Cardiac fibroblast (primary cell): ENCODE measurements around the gene COA1.
A peak's percentile ranks its signal among the peaks of the same experiment; 100 is the strongest.
"Not testable (repeated sequence)": the region's sequence is repeated elsewhere in the genome, so short reads cannot be mapped to it uniquely, and the experiment has no call there.

Source experiments
- DNase-seq, 2 donors: peaks; one replicate each; pipeline versions ENCODE4 v3.0.0 to v3.0.0-alpha.2; 2010; ENCODE audit warnings: low read depth in 2 of 2
- H3K4me3 ChIP-seq, 2 donors: replicated peaks in 1 of 2; 1 replicate in 1 of 2; 2 replicates in 1 of 2; pipeline ENCODE4 v1.5.1; 2011; ENCODE audit warnings: low read depth in 2 of 2, low read length in 2 of 2, mild to moderate bottlenecking in 2 of 2, moderate library complexity in 1 of 2
- CTCF ChIP-seq: IDR thresholded peaks from one replicate; pipeline ENCODE4 v1.5.1; 2011; ENCODE audit warnings: low read depth, mild to moderate bottlenecking, low read length, inconsistent platforms

Gene COA1

GRCh38 chr7:43686991-43687390, 42.3 kb downstream of the COA1 start:
- no peak overlapping the region for H3K4me3 ChIP-seq
- no peak for DNase-seq
- no peak for TF ChIP-seq CTCF

- no peak for TF ChIP-seq CTCF
- no peak for DNase-seq
- no peak overlapping the region for H3K4me3 ChIP-seq
Observed at GRCh38 chr7:43680736-43681135, 48.6 kb downstream of the COA1 start.

GRCh38 chr7:43679210-43680068, 49.9 kb downstream of the COA1 start:
- H3K4me3 ChIP-seq = no peak overlapping the region
- no peak for TF ChIP-seq CTCF
- no peak for DNase-seq

GRCh38 chr7:43678315-43678714, 51.0 kb downstream of the COA1 start:
- no peak overlapping the region for H3K4me3 ChIP-seq
- no peak for DNase-seq
- TF ChIP-seq CTCF = no peak

GRCh38 chr7:43677864-43678263, 51.5 kb downstream of the COA1 start:
- no peak for TF ChIP-seq CTCF
- no peak overlapping the region for H3K4me3 ChIP-seq
- no peak for DNase-seq

- peak; percentile 69 to 92 for DNase-seq
- TF ChIP-seq CTCF = no peak
Observed at GRCh38 chr7:43674559-43675436, 54.5 kb downstream of the COA1 start.

GRCh38 chr7:43673243-43673976, 55.9 kb downstream of the COA1 start:
- peak; percentile 21 to 37 for DNase-seq
- not testable (repeated sequence) for H3K4me3 ChIP-seq

More at GRCh38 chr7:43674559-43675436, 54.5 kb downstream of the COA1 start:
- no peak overlapping the region for H3K4me3 ChIP-seq
